ENCODE data around the gene KIF18B.

DNA sequence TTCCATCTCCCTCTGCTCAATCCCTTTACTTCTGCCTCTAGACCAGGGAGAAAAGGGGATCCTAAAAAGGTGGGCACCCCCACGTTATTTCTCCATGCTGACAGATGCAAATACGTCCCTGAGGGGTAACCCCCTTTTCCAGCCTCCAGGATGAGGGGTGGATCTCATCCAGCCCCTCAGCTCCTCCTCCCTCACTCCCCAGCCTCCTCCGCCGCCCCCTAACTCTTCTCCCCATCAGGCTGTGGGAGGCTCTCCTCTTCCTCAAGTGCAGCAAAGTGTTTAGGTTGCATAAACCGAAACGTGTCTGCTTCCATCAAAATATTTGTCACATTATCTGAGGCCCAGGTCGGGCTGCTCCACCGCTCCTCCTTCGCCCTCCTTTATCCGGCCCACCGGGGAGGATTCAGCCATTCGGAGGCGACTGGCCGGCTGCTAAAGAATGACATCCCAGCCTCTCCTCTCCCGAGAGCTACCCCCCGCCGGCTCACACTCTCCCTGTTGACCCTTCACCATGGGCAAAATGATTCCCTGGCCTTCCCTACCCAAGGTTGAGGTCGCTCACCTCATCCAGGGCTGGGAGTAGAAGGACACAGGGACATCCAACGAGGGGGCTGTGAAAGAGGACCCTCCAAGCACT, 21.7 kb upstream of the KIF18B start:
- TF ChIP-seq SMC3 (IDR thresholded peaks at IDR 0.05; ENCODE audit: borderline replicate concordance, low read length) (no peak), IKZF1 (conservative IDR thresholded peaks at IDR 0.05) (no peak), POLR2AphosphoS5 (IDR thresholded peaks at IDR 0.05; ENCODE audit: low read length) (no peak), EP300 (IDR thresholded peaks at IDR 0.05; ENCODE audit: borderline replicate concordance in 1 of 2, control insufficient read depth in 1 of 2, low read depth in 2 of 2, low read length in 2 of 2) (no peak), CTCF (IDR thresholded peaks at IDR 0.05 in 2 of 3, conservative IDR thresholded peaks at IDR 0.05 in 1 of 3; ENCODE audit: control insufficient read depth in 2 of 3, extremely low read depth in 1 of 3, insufficient read depth in 1 of 3, low read depth in 3 of 3, low read length in 3 of 3) (no peak), EZH2 (IDR thresholded peaks at IDR 0.05; ENCODE audit: borderline replicate concordance, control insufficient read depth, low read depth, low read length) (no peak), TAF1 (IDR thresholded peaks at IDR 0.05; ENCODE audit: borderline replicate concordance, low read depth, low read length) (no peak), ZNF622 (IDR thresholded peaks at IDR 0.05) (no peak), SMAD5 (IDR thresholded peaks at IDR 0.05; ENCODE audit: low read depth) (no peak), ZBTB33 (IDR thresholded peaks at IDR 0.05) (no peak), POLR2A (IDR thresholded peaks at IDR 0.05; ENCODE audit: low read depth, low read length) (no peak), ZNF592 (IDR thresholded peaks at IDR 0.05) (no peak)
- TF ChIP-seq, protein P1, sequence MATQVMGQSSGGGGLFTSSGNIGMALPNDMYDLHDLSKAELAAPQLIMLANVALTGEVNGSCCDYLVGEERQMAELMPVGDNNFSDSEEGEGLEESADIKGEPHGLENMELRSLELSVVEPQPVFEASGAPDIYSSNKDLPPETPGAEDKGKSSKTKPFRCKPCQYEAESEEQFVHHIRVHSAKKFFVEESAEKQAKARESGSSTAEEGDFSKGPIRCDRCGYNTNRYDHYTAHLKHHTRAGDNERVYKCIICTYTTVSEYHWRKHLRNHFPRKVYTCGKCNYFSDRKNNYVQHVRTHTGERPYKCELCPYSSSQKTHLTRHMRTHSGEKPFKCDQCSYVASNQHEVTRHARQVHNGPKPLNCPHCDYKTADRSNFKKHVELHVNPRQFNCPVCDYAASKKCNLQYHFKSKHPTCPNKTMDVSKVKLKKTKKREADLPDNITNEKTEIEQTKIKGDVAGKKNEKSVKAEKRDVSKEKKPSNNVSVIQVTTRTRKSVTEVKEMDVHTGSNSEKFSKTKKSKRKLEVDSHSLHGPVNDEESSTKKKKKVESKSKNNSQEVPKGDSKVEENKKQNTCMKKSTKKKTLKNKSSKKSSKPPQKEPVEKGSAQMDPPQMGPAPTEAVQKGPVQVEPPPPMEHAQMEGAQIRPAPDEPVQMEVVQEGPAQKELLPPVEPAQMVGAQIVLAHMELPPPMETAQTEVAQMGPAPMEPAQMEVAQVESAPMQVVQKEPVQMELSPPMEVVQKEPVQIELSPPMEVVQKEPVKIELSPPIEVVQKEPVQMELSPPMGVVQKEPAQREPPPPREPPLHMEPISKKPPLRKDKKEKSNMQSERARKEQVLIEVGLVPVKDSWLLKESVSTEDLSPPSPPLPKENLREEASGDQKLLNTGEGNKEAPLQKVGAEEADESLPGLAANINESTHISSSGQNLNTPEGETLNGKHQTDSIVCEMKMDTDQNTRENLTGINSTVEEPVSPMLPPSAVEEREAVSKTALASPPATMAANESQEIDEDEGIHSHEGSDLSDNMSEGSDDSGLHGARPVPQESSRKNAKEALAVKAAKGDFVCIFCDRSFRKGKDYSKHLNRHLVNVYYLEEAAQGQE (IDR thresholded peaks at IDR 0.05; ENCODE audit: low read depth, low read length): no peak

Data from GM12878 (cell line).